ENCODE results near the gene SCAMP1.
A peak's percentile ranks its signal among the peaks of the same experiment; 100 is the strongest.
"Not testable (repeated sequence)": the region's sequence is repeated elsewhere in the genome, so short reads cannot be mapped to it uniquely, and the experiment has no call there.

The SCAMP1 gene

GRCh38 chr5:78447775-78448424 is 87.5 kb downstream of the SCAMP1 start:
- no peak overlapping the region for H3K4me3 ChIP-seq (ENCODE audit: low read depth, low read length)
- no peak for DNase-seq (ENCODE audit: low read depth)
- TF ChIP-seq, protein P1, sequence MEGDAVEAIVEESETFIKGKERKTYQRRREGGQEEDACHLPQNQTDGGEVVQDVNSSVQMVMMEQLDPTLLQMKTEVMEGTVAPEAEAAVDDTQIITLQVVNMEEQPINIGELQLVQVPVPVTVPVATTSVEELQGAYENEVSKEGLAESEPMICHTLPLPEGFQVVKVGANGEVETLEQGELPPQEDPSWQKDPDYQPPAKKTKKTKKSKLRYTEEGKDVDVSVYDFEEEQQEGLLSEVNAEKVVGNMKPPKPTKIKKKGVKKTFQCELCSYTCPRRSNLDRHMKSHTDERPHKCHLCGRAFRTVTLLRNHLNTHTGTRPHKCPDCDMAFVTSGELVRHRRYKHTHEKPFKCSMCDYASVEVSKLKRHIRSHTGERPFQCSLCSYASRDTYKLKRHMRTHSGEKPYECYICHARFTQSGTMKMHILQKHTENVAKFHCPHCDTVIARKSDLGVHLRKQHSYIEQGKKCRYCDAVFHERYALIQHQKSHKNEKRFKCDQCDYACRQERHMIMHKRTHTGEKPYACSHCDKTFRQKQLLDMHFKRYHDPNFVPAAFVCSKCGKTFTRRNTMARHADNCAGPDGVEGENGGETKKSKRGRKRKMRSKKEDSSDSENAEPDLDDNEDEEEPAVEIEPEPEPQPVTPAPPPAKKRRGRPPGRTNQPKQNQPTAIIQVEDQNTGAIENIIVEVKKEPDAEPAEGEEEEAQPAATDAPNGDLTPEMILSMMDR (IDR thresholded peaks at IDR 0.05; ENCODE audit: insufficient read depth, low read depth, low read length, missing control alignments) = no peak

DNA sequence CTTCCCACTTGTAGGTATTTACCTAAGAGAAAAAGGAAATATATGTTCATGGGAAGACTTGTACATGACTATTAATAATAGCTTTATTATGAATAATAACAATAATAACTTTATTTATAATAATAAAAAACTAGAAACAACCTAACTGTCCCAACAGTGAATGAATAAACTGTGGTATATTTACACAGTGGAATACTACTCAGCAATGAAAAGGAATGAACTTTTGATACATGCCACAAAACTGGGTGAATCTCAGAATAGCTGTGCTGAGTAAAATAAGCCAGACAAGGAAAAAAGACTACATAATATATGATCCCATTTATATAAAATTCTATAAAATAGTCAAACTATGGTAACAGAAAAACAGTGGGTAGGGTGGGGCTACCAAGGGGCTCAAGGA is 88.7 kb downstream of the SCAMP1 start:
- no peak for DNase-seq (ENCODE audit: low read depth)
- TF ChIP-seq, protein P1 (IDR thresholded peaks at IDR 0.05; ENCODE audit: insufficient read depth, low read depth, low read length, missing control alignments) = no peak
- no peak overlapping the region for H3K4me3 ChIP-seq (ENCODE audit: low read depth, low read length)

DNA sequence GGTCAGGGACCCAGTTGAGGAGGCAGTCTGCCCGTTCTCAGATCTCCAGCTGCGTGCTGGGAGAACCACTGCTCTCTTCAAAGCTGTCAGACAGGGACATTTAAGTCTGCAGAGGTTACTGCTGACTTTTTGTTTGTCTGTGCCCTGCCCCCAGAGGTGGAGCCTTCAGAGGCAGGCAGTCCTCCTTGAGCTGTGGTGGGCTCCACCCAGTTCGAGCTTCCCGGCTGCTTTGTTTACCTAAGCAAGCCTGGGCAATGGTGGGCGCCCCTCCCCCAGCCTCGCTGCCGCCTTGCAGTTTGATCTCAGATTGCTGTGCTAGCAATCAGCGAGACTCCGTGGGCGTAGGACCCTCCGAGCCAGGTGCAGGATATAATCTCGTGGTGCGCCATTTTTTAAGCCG is 97.1 kb downstream of the SCAMP1 start:
- not testable (repeated sequence) for DNase-seq (ENCODE audit: low read depth); H3K4me3 ChIP-seq (ENCODE audit: low read depth, low read length)

DNA sequence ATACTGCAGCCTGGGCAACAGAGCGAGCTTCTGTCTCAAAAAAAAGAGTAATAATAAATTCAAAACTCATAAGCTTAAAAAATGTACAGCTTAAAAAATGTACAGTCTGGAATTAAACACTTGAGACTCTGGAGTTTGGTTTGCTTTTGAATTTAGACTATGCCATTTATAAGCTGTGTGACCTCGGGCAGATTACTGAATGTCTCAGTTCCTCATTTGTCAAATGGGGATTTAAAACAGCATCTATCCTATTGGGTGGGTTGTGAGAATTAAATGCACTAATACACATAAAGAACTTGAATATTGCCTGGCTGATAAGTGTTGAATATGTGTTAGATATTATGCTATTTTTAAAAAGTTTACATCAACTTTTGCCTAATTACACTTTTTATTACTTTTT is 98.4 kb downstream of the SCAMP1 start:
- TF ChIP-seq, protein P1 (IDR thresholded peaks at IDR 0.05; ENCODE audit: insufficient read depth, low read depth, low read length, missing control alignments) = no peak
- H3K4me3 ChIP-seq (ENCODE audit: low read depth, low read length) = no peak overlapping the region

DNA sequence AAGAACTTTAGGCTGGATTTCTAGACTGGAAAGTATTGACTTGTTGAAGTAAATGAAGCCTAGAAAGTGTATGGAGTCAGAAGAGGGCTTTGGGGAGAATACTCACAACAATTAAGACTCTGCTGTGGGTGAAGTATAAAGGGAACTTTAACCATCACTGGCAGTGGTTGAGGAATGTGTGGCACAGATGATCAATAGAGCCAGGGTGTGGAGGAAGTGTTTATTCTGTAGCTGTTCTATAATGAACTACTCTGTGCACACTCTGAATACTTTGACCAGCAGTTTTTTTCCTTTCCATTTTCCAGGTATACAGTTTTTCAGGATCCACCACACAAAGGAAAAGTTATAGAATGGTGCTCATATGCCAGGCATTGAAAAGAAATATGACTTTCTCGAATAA is 106.7 kb downstream of the SCAMP1 start:
- H3K4me3 ChIP-seq (ENCODE audit: low read depth, low read length) = no peak overlapping the region
- TF ChIP-seq, protein P1 (IDR thresholded peaks at IDR 0.05; ENCODE audit: insufficient read depth, low read depth, low read length, missing control alignments) = no peak
- no peak for DNase-seq (ENCODE audit: low read depth)

More for the DNA sequence above, 98.4 kb downstream of the SCAMP1 start:
- peak; percentile 22 for DNase-seq (ENCODE audit: low read depth)

DNA sequence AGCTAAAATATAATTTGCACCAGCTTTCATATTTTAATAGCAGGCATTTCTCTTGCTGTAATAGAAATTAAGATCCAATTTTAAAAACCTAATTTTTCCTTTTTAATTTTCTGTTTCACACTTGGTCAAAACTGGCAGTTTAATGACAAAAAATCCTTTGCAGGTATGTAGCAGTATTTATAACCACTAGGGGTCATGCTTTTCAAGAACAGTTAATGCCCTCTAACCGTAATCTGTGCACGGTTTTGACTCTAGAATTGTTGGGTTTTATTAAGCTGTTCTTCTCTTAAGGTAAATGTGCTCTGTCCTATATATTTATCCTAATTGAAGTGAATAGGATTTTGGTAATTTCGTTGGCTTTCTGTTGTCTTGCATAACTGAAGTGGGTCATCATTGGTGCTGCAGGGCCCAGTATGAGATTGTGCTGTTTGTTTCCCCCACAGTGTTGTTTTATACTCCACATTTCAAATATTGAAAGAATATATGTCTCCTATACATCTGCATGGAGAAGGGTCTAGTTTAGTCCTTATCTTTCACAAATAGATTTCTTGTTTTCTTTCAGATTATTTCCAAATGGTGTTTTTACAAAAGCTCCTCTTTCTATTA is 107.4 kb downstream of the SCAMP1 start:
- peak; percentile 50 for DNase-seq (ENCODE audit: low read depth)
- TF ChIP-seq, protein P1 (IDR thresholded peaks at IDR 0.05; ENCODE audit: insufficient read depth, low read depth, low read length, missing control alignments) = peak; percentile 63
- H3K4me3 ChIP-seq (ENCODE audit: low read depth, low read length) = no peak overlapping the region

DNA sequence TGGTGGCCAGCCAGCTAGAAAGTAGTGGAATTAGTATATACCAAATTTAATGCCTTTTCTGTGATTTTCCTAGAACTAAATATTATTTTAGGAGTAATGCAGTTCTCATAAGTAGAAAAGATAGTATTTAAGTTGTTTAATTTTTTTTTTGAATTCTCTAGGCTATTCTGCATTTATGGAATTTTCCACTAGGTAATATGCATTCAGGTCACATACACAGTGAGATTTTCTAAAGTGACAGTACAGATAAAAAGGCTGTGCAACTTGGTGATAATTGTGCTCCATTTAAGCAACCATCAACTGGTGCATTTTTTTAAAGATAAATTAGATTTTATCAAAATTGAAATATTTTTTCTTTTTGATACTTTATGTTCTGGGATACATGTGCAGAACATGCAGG is 111.5 kb downstream of the SCAMP1 start:
- TF ChIP-seq, protein P1 (IDR thresholded peaks at IDR 0.05; ENCODE audit: insufficient read depth, low read depth, low read length, missing control alignments) = no peak

More for the DNA sequence above, 111.5 kb downstream of the SCAMP1 start:
- no peak for DNase-seq (ENCODE audit: low read depth)
- H3K4me3 ChIP-seq (ENCODE audit: low read depth, low read length) = no peak overlapping the region
